Esophagus muscularis mucosa (tissue), 4 donors: ENCODE data around the gene CLN3. TPM values are rescaled to one million over a fixed set of nuclear protein-coding genes. Genes with fewer than 3 reads are reported as not detected.
"Not testable (repeated sequence)": the region's sequence is repeated elsewhere in the genome, so short reads cannot be mapped to it uniquely, and the experiment has no call there.

Experiments
- DNase-seq: peaks from one replicate; pipeline ENCODE4 v3.0.0-alpha.2; 2017; ENCODE audit errors: extremely low spot score
- H3K27ac ChIP-seq, 4 donors: fragments of 200-600 bp; sonication (generic); replicated peaks in 1 of 4; 1 replicate in 3 of 4; 2 replicates in 1 of 4; pipeline ENCODE4 v1.5.1; 2016 to 2019; ENCODE audit warnings: mild to moderate bottlenecking in 1 of 4
- H3K27me3 ChIP-seq, 4 donors: fragments of 200-600 bp; sonication (generic); one replicate each; pipeline versions ENCODE4 v1.5.1 to v1.6.0; 2016 to 2019
- H3K36me3 ChIP-seq, 4 donors: fragments of 200-600 bp; sonication (generic); one replicate each; pipeline ENCODE4 v1.5.1; 2016 to 2019
- H3K4me1 ChIP-seq, 4 donors: fragments of 200-600 bp; sonication (generic); one replicate each; pipeline ENCODE4 v1.5.1; 2016 to 2019
- H3K4me3 ChIP-seq, 4 donors: fragments of 200-600 bp; sonication (generic); 1 replicate in 2 of 4; 2 replicates in 2 of 4; pipeline ENCODE4 v1.5.1; 2016 to 2019; ENCODE audit warnings: mild to moderate bottlenecking in 4 of 4, moderate library complexity in 1 of 4
- H3K9me3 ChIP-seq, 4 donors: fragments of 200-600 bp; sonication (generic); 1 replicate in 3 of 4; 2 replicates in 1 of 4; pipeline ENCODE4 v1.5.1; 2016 to 2019
- EP300 ChIP-seq: sonication (generic); formaldehyde crosslinking; IDR thresholded peaks from one replicate; pipeline ENCODE4 v1.6.1; 2017; ENCODE audit warnings: antibody characterized with exemption
- POLR2A ChIP-seq: fragments of 450-650 bp; IDR thresholded peaks from one replicate; pipeline ENCODE4 v1.6.1; 2017; ENCODE audit warnings: antibody characterized with exemption, moderate library complexity, mild to moderate bottlenecking, low read depth
- POLR2AphosphoS5 ChIP-seq, 2 donors: sonication (generic); formaldehyde crosslinking; IDR thresholded peaks; one replicate each; pipeline ENCODE4 v1.6.1; 2017; ENCODE audit warnings: antibody characterized with exemption in 2 of 2
- WGBS: methylation state at CpG from one replicate; pipeline ENCODE4 v1.1.5; 2018; 5-methylcytosine and 5-hydroxymethylcytosine counted together
- intact Hi-C: fragments of 100-400 bp; cut with DNase I; formaldehyde crosslinking; loops from one replicate; pipeline ENCODE4 v1.15.1; 2023
- total RNA-seq, 4 donors: library from RNA; depleted of rRNA; stranded (reverse); fragments of >200 nt; gene quantifications; one replicate each; pipeline versions ENCODE4 v1.1.0 to v1.2.1, GENCODE V29; 2016
- TF ChIP-seq, protein P1 (sequence below), 3 experiments: fragments of 200-600 bp in 2 of 3; fragments of 450-650 bp in 1 of 3; sonication (generic) in 2 of 3; IDR thresholded peaks; one replicate each; pipeline ENCODE4 v1.5.1; 2017 to 2019; ENCODE audit warnings: antibody characterized with exemption in 3 of 3, mild to moderate bottlenecking in 2 of 3, moderate library complexity in 1 of 3

Gene CLN3
- total RNA-seq, 4 donors from 2014 or later: 10.3 to 23.3 (median 16.6) TPM

DNA sequence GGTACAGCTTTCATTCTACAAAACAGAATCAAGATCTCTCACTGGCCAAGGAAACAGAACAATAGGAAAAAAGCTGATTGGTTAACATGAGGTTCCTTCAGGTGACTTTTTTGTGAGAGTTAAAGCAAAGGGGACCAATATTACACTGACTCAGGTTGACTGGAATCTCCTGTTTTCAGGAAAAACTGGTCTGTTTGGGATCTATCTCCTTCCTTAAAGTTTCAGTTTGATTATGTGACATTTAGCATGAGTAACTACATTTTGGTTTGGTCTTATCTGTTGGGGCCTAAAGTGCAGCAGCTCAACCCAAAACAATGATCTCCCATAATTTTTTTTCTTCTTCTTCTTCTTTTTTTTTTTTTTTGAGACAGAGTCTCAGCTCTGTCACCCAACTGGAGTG is 37.2 kb upstream of the CLN3 start:
- Histone ChIP-seq H3K36me3 (peaks cover 0 to 3% (median 0%) of the 10 kb centered on the region in 4 donors), H3K9me3 (no peaks in the 10 kb centered on the region), H3K4me1 (peaks cover 13 to 36% (median 25%) of the 10 kb centered on the region in 4 donors), H3K27me3 (no peaks in the 10 kb centered on the region), H3K4me3 (no peak overlapping the region), H3K27ac (no peak overlapping the region)
- DNase-seq: no peak
- intact Hi-C loops: no loop called here
- TF ChIP-seq POLR2AphosphoS5 (IDR thresholded peaks at IDR 0.05) (no peak), EP300 (no peak), POLR2A (no peak)
- TF ChIP-seq, protein P1, sequence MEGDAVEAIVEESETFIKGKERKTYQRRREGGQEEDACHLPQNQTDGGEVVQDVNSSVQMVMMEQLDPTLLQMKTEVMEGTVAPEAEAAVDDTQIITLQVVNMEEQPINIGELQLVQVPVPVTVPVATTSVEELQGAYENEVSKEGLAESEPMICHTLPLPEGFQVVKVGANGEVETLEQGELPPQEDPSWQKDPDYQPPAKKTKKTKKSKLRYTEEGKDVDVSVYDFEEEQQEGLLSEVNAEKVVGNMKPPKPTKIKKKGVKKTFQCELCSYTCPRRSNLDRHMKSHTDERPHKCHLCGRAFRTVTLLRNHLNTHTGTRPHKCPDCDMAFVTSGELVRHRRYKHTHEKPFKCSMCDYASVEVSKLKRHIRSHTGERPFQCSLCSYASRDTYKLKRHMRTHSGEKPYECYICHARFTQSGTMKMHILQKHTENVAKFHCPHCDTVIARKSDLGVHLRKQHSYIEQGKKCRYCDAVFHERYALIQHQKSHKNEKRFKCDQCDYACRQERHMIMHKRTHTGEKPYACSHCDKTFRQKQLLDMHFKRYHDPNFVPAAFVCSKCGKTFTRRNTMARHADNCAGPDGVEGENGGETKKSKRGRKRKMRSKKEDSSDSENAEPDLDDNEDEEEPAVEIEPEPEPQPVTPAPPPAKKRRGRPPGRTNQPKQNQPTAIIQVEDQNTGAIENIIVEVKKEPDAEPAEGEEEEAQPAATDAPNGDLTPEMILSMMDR (IDR thresholded peaks at IDR 0.05): no peak

DNA sequence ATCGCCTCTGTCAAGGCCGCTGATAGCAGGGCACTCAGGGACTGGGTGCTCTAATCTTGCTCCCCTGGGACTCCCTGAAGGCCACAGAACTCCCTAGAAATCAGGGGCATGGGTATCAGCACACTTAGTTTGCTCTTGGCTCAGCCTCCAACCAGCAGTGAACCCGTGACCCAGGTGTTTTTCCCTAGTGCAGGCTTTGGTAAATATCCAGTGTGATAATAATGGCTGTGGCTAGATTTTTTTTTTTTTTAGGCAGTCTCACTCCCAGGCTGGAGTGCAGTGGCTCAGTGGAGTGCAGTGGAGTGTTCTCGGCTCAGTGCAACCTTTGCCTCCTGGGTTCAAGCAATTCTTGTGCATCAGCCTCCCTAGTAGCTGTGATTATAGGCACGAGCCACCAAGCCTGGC is 36.6 kb upstream of the CLN3 start:
- WGBS: 93% methylated on average over 5 of the region's 5 CpGs
- H3K9me3 ChIP-seq: no peaks in the 10 kb centered on the region
- H3K27ac ChIP-seq: no peak overlapping the region
- H3K36me3 ChIP-seq: no peaks in the 10 kb centered on the region
- intact Hi-C loops: no loop called here
- H3K4me3 ChIP-seq: no peak overlapping the region
- TF ChIP-seq POLR2AphosphoS5 (IDR thresholded peaks at IDR 0.05): no peak
- DNase-seq: no peak
- no peaks in the 10 kb centered on the region for H3K27me3 ChIP-seq
- peaks cover 13 to 36% (median 29%) of the 10 kb centered on the region in 4 donors for H3K4me1 ChIP-seq

- peaks cover 11 to 32% (median 27%) of the 10 kb centered on the region in 4 donors for H3K4me1 ChIP-seq
- no peak overlapping the region for H3K27ac ChIP-seq
- TF ChIP-seq EP300: no peak
- TF ChIP-seq, protein P1 (IDR thresholded peaks at IDR 0.05): no peak
- no peak for TF ChIP-seq POLR2A
- no peak for TF ChIP-seq POLR2AphosphoS5 (IDR thresholded peaks at IDR 0.05)
- H3K4me3 ChIP-seq: no peak overlapping the region
- H3K9me3 ChIP-seq: no peaks in the 10 kb centered on the region
- 93% methylated on average over 5 of the region's 5 CpGs for WGBS
- H3K27me3 ChIP-seq: no peaks in the 10 kb centered on the region
- H3K36me3 ChIP-seq: no peaks in the 10 kb centered on the region
- intact Hi-C loops: no loop called here
- DNase-seq: no peak
These were observed 36.1 kb upstream of the CLN3 start for GRCh38 chr16:28527985-28528384.

DNA sequence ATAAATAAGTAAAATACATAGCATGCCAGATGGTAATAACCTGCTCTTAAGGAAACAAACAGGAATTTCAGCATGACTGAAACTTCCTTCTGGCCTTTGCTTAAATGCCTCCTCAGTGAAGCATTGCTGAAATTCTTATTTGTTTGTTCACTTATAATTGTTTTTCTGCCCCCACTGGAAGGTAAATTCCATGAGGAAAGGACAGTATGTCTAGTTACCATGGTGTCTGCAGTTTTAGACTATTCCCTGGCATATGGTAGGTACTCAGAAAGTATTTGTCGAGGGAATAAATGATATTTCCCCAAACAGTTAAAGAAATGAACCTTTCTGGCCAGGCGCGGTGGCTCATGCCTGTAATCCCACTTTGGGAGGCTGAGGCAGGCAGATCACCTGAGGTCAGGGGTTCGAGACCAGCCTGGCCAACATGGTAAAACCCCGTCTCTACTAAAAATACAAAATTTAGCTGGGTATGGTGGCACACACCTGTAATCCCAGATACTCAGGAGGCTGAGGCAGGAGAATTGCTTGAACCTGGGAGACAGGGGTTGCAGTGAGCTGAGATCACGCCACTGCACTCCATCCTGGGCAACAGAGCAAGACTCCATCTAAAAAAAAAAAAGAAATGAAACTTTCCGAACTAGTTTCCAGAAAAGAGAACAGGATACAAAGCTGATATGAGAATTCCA is 35.4 kb upstream of the CLN3 start:
- H3K27ac ChIP-seq, intact Hi-C loops, H3K27me3 ChIP-seq, DNase-seq, H3K4me3 ChIP-seq, H3K9me3 ChIP-seq, H3K36me3 ChIP-seq: not testable (repeated sequence)
- WGBS: 91% methylated on average over 7 of the region's 7 CpGs
- peaks cover 3 to 25% (median 21%) of the 10 kb centered on the region in 4 donors for H3K4me1 ChIP-seq

DNA sequence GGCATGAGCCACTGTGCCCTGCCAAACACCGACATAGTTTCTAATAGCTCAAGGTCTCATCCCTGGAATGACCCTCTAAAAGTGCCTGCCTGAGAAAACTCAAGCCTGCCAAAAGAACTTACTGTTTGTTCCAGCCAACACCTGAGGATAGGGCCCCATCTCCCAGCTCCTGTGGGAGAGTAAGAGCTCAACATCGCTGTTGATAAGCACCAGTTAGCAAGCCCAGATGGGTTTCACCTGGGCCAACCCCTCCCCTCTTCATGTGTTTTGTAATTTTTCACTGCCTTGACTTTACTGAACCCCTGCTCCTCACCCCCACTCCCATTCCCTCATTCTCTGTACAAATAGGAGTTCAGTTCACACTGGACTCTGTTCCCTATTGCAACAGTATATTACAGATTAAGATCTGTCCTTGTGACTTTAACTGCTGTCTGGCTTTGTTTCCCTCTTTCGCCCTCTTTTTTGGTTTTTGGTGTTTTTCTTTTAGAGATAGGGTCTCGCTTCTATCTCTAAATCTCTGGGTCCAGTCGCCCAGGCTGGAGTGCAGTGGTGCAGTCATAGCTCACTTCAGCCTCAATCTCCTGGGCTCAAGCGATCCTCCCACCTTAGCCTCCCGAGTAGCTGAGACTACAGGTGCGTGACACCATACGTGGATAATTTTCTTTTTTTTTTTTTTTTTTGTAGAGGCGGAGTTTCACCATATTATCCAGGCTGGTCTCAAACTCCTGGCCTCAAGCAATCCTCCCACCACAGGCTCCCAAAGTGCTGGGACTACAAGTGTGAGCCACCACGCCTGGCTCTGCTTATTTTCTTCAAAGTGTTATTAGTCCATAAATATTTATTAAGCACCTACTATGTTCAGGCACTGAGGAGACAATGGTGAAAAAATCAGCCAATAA is 34.6 kb upstream of the CLN3 start:
- Histone ChIP-seq H3K4me1 (peaks cover 0 to 18% (median 16%) of the 10 kb centered on the region in 4 donors), H3K9me3 (no peaks in the 10 kb centered on the region), H3K27me3 (no peaks in the 10 kb centered on the region), H3K4me3 (no peak overlapping the region), H3K27ac (peak overlapping the region in 2 of 4 donors; percentile 22 to 30), H3K36me3 (no peaks in the 10 kb centered on the region)
- WGBS: 92% methylated on average over 11 of the region's 11 CpGs
- intact Hi-C loops: no loop called here
- DNase-seq: no peak
- TF ChIP-seq POLR2A (no peak), POLR2AphosphoS5 (IDR thresholded peaks at IDR 0.05) (no peak), EP300 (no peak)
- TF ChIP-seq, protein P1 (IDR thresholded peaks at IDR 0.05): no peak
